ENCODE data around the gene SCART1. TPM values are rescaled to one million over a fixed set of nuclear protein-coding genes. Genes with fewer than 3 reads are reported as not detected.

Gene SCART1
- total and polyA plus RNA-seq, 10 of the 15 experiments (the other 5 are each of a cell fraction or from before 2014, with no cell fraction given), result 0.05 to 22.0 (median 0.58) TPM

DNA sequence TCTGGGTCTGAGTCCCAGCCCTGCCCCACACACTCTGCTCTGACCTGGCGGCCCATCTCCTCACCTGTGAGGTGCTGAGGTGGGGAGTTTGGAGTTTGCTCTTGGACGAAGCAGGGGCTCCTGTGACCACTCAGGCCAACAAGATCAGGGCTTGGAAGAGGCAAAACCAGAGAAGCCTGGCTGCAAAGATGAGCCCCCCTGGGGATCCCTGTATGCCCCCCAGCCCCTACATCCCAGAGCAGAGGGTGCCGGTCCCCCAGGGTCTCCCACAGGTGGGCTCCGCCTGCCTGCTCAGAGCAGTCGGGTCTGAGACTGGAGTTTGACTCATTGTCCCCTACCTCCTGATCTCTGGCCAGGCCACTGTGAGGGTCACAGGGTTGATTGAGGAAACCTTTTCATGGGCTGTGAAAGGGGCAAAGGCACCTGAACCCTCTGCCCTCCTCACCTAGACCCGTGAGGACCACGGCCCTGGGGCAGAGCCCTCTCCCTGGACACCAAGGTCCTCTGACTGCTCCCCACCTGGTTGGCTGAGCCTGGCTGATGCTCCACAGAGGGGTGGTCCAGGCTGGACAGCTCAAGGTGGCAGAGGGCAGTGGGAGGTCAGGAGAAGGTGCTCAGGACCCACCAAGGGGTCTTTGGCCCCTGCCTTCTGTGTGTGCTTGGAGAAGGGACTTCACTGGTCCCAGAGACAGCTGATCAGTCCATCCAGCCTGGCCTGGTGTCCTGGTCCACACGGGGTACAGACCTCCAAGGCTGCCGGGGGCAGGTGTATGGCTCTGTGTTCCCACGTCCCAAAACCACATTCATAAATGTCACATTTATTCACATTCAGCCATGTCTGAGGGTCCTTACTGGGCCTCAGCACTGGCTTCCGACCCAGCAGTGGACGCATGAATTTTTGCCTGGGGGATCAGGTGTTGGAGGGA is 9.1 kb upstream of the SCART1 start:
- H3K9me3 ChIP-seq (replicated peaks; ENCODE audit: control insufficient read depth, insufficient read depth, low read length), result peaks cover 2% of the 10 kb centered on the region; the same call in 2 of the 3 replicates
- no peak overlapping the region for H3K27ac ChIP-seq (ENCODE audit: control insufficient read depth, insufficient read depth)
- no peaks in the 10 kb centered on the region for H4K20me1 ChIP-seq (ENCODE audit: control insufficient read depth, insufficient read depth)
- H3K36me3 ChIP-seq (ENCODE audit: control insufficient read depth in 2 of 2, insufficient read depth in 2 of 2, low read length in 1 of 2), result no peaks in the 10 kb centered on the region
- H3K4me3 ChIP-seq, result no peak overlapping the region
- ChIA-PET CTCF (no interaction called here), RAD21 (ENCODE audit: unreplicated experiment) (no interaction called here), POLR2A (no interaction called here), SMC1A (ENCODE audit: uncharacterized antibody, unreplicated experiment) (no interaction called here)
- FAIRE-seq (no peak), ATAC-seq (no peak), DNase-seq (ENCODE audit: low read depth, low spot score) (no peak)
- 59% methylated on average over 12 of the region's 12 CpGs for WGBS (ENCODE audit: insufficient coverage, insufficient replicate concordance, low lambda C conversion rate, missing lambda C conversion rate)
- H3K4me2 ChIP-seq (ENCODE audit: control insufficient read depth, insufficient read depth), result no peak overlapping the region
- H2AFZ ChIP-seq (ENCODE audit: control insufficient read depth, low read depth, low read length), result no peak overlapping the region
- H3K9ac ChIP-seq (ENCODE audit: control insufficient read depth, insufficient read depth, low read length), result no peak overlapping the region
- no peaks in the 10 kb centered on the region for H3K4me1 ChIP-seq (ENCODE audit: control insufficient read depth, insufficient read depth, low read length)
- BruUV-seq (replicated peaks), result no TSS peak
- in situ Hi-C loops (cut with MboI) (no loop called here), intact Hi-C loops (cut with micrococcal nuclease; ENCODE audit: unreplicated experiment) (no loop called here)
- no peaks in the 10 kb centered on the region for H3K27me3 ChIP-seq (replicated peaks in 1 of 2; ENCODE audit: control insufficient read depth in 2 of 2, insufficient read depth in 2 of 2, low read length in 1 of 2)
- no peaks in the 10 kb centered on the region for H3K79me2 ChIP-seq (ENCODE audit: control insufficient read depth, insufficient read depth, low read length)
- TF ChIP-seq, protein P1, sequence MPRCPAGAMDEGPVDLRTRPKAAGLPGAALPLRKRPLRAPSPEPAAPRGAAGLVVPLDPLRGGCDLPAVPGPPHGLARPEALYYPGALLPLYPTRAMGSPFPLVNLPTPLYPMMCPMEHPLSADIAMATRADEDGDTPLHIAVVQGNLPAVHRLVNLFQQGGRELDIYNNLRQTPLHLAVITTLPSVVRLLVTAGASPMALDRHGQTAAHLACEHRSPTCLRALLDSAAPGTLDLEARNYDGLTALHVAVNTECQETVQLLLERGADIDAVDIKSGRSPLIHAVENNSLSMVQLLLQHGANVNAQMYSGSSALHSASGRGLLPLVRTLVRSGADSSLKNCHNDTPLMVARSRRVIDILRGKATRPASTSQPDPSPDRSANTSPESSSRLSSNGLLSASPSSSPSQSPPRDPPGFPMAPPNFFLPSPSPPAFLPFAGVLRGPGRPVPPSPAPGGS (IDR thresholded peaks at IDR 0.05; ENCODE audit: borderline replicate concordance, insufficient read depth, low read depth, low read length, poor library complexity, severe bottlenecking), result no peak
- TF ChIP-seq ZNF384 (IDR thresholded peaks at IDR 0.05; ENCODE audit: borderline replicate concordance, low read depth, low read length) (no peak), CEBPB (IDR thresholded peaks at IDR 0.05; ENCODE audit: borderline replicate concordance in 1 of 2, low read depth in 2 of 2, low read length in 2 of 2) (no peak), HDAC2 (IDR thresholded peaks at IDR 0.05) (no peak), POU2F2 (IDR thresholded peaks at IDR 0.05; ENCODE audit: borderline replicate concordance, low read depth, low read length) (no peak), MYC (IDR thresholded peaks at IDR 0.05; ENCODE audit: insufficient read depth, insufficient read length, insufficient replicate concordance, low read length, severe bottlenecking) (no peak), SREBF2 (IDR thresholded peaks at IDR 0.05; ENCODE audit: low read length) (no peak), BMI1 (IDR thresholded peaks at IDR 0.05; ENCODE audit: borderline replicate concordance) (no peak), CREB1 (IDR thresholded peaks at IDR 0.05; ENCODE audit: low read depth) (no peak)
- TF ChIP-seq, protein P2, sequence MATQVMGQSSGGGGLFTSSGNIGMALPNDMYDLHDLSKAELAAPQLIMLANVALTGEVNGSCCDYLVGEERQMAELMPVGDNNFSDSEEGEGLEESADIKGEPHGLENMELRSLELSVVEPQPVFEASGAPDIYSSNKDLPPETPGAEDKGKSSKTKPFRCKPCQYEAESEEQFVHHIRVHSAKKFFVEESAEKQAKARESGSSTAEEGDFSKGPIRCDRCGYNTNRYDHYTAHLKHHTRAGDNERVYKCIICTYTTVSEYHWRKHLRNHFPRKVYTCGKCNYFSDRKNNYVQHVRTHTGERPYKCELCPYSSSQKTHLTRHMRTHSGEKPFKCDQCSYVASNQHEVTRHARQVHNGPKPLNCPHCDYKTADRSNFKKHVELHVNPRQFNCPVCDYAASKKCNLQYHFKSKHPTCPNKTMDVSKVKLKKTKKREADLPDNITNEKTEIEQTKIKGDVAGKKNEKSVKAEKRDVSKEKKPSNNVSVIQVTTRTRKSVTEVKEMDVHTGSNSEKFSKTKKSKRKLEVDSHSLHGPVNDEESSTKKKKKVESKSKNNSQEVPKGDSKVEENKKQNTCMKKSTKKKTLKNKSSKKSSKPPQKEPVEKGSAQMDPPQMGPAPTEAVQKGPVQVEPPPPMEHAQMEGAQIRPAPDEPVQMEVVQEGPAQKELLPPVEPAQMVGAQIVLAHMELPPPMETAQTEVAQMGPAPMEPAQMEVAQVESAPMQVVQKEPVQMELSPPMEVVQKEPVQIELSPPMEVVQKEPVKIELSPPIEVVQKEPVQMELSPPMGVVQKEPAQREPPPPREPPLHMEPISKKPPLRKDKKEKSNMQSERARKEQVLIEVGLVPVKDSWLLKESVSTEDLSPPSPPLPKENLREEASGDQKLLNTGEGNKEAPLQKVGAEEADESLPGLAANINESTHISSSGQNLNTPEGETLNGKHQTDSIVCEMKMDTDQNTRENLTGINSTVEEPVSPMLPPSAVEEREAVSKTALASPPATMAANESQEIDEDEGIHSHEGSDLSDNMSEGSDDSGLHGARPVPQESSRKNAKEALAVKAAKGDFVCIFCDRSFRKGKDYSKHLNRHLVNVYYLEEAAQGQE (IDR thresholded peaks at IDR 0.05; ENCODE audit: low read depth, low read length), result no peak
- TF ChIP-seq, protein P3, sequence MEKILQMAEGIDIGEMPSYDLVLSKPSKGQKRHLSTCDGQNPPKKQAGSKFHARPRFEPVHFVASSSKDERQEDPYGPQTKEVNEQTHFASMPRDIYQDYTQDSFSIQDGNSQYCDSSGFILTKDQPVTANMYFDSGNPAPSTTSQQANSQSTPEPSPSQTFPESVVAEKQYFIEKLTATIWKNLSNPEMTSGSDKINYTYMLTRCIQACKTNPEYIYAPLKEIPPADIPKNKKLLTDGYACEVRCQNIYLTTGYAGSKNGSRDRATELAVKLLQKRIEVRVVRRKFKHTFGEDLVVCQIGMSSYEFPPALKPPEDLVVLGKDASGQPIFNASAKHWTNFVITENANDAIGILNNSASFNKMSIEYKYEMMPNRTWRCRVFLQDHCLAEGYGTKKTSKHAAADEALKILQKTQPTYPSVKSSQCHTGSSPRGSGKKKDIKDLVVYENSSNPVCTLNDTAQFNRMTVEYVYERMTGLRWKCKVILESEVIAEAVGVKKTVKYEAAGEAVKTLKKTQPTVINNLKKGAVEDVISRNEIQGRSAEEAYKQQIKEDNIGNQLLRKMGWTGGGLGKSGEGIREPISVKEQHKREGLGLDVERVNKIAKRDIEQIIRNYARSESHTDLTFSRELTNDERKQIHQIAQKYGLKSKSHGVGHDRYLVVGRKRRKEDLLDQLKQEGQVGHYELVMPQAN (conservative IDR thresholded peaks at IDR 0.05), result no peak
- TF ChIP-seq, protein P4, sequence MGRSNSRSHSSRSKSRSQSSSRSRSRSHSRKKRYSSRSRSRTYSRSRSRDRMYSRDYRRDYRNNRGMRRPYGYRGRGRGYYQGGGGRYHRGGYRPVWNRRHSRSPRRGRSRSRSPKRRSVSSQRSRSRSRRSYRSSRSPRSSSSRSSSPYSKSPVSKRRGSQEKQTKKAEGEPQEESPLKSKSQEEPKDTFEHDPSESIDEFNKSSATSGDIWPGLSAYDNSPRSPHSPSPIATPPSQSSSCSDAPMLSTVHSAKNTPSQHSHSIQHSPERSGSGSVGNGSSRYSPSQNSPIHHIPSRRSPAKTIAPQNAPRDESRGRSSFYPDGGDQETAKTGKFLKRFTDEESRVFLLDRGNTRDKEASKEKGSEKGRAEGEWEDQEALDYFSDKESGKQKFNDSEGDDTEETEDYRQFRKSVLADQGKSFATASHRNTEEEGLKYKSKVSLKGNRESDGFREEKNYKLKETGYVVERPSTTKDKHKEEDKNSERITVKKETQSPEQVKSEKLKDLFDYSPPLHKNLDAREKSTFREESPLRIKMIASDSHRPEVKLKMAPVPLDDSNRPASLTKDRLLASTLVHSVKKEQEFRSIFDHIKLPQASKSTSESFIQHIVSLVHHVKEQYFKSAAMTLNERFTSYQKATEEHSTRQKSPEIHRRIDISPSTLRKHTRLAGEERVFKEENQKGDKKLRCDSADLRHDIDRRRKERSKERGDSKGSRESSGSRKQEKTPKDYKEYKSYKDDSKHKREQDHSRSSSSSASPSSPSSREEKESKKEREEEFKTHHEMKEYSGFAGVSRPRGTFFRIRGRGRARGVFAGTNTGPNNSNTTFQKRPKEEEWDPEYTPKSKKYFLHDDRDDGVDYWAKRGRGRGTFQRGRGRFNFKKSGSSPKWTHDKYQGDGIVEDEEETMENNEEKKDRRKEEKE (IDR thresholded peaks at IDR 0.05), result no peak
